Measurements from ENCODE around the gene PRPF6. TPM values are rescaled to one million over a fixed set of nuclear protein-coding genes. Genes with fewer than 3 reads are reported as not detected.

Gene PRPF6
- total and polyA plus RNA-seq, 2 of the 13 experiments (the other 11 are each of a cell fraction or from before 2014, with no cell fraction given), result 63.7 to 101 TPM

- TF ChIP-seq HNF1A (IDR thresholded peaks at IDR 0.05; ENCODE audit: low read depth) (no peak), HNF1A (CRISPR knock-in tag; IDR thresholded peaks at IDR 0.05; ENCODE audit: borderline replicate concordance) (0 out of 2 replicates have a peak, but pooled peaks have one; percentile 43), KAT7 (CRISPR knock-in tag; IDR thresholded peaks at IDR 0.05; ENCODE audit: borderline replicate concordance) (no peak), KMT2A (CRISPR knock-in tag; IDR thresholded peaks at IDR 0.05) (no peak), PRDM15 (CRISPR knock-in tag; IDR thresholded peaks at IDR 0.05) (no peak), ZBTB4 (CRISPR knock-in tag; IDR thresholded peaks at IDR 0.05; ENCODE audit: borderline replicate concordance) (peak; percentile 41; the same call in 1 of the 2 replicates), RARG (CRISPR knock-in tag; IDR thresholded peaks at IDR 0.05; ENCODE audit: low read depth) (no peak), STAT6 (CRISPR knock-in tag; IDR thresholded peaks at IDR 0.05; ENCODE audit: borderline replicate concordance) (no peak), ATF3 (CRISPR knock-in tag; IDR thresholded peaks at IDR 0.05) (peak; percentile 27; the same call in 1 of the 2 replicates), SNAI1 (CRISPR knock-in tag; IDR thresholded peaks at IDR 0.05; ENCODE audit: borderline replicate concordance) (no peak), MEIS1 (CRISPR knock-in tag; IDR thresholded peaks at IDR 0.05; ENCODE audit: borderline replicate concordance) (no peak)
Measured at GRCh38 chr20:63972312-63973159, 8.4 kb upstream of the PRPF6 start (continued).

Data from HepG2 (cell line).